Astrocyte of the spinal cord (primary cell): ENCODE results near the gene LRBA.

Experiments used
- DNase-seq: peaks from one replicate; pipeline ENCODE4 v3.0.0; 2011; ENCODE audit warnings: low read depth, low spot score
- H3K4me3 ChIP-seq: 2 replicates; pipeline ENCODE4 v1.5.1; 2011; ENCODE audit warnings: low read depth, mild to moderate bottlenecking, low read length, moderate library complexity
- CTCF ChIP-seq: IDR thresholded peaks from 2 replicates; pipeline ENCODE4 v1.5.1; 2012; ENCODE audit warnings: low read depth, mild to moderate bottlenecking, low read length, inconsistent platforms
- in situ Hi-C: cut with HindIII; loops from 2 replicates; pipeline ENCODE4 v1.10.0; 2017; ENCODE audit warnings: low sequenced_read_pairs

LRBA gene

GRCh38 chr4:151021637-151022334 lies 6.7 kb upstream of the LRBA start:
- DNase-seq, result no peak
- no peak overlapping the region for H3K4me3 ChIP-seq
- in situ Hi-C loops, result no loop called here
- no peak for TF ChIP-seq CTCF

- H3K4me3 ChIP-seq, result peak overlapping the region; percentile 74
- in situ Hi-C loops, result no loop called here
- DNase-seq, result peak; percentile 68
- no peak for TF ChIP-seq CTCF
These were observed 619 bp upstream of the LRBA start for GRCh38 chr4:151015459-151016347.

- H3K4me3 ChIP-seq, result peak overlapping the region; percentile 74
- TF ChIP-seq CTCF, result no peak
- no peak for DNase-seq
- in situ Hi-C loops, result no loop called here
These were observed 1.1 kb downstream of the LRBA start for GRCh38 chr4:151013944-151014343.

GRCh38 chr4:151013491-151013890 lies 1.6 kb downstream of the LRBA start:
- H3K4me3 ChIP-seq, result no peak overlapping the region
- no peak for DNase-seq
- in situ Hi-C loops, result no loop called here
- TF ChIP-seq CTCF, result no peak

- no peak for TF ChIP-seq CTCF
- DNase-seq, result peak; percentile 10
- in situ Hi-C loops, result no loop called here
- no peak overlapping the region for H3K4me3 ChIP-seq
These were observed 2.3 kb downstream of the LRBA start for GRCh38 chr4:151012820-151013219.

- in situ Hi-C loops, result no loop called here
These were observed 2.7 kb downstream of the LRBA start for GRCh38 chr4:151012376-151012775.

More at GRCh38 chr4:151012376-151012775, 2.7 kb downstream of the LRBA start:
- H3K4me3 ChIP-seq, result no peak overlapping the region
- no peak for DNase-seq
- TF ChIP-seq CTCF, result no peak
